Mesothelial cell of epicardium (in vitro differentiated cells): Measurements from ENCODE around the gene EXOSC1. TPM values are rescaled to one million over a fixed set of nuclear protein-coding genes. Genes with fewer than 3 reads are reported as not detected.
"Not testable (repeated sequence)": the region's sequence is repeated elsewhere in the genome, so short reads cannot be mapped to it uniquely, and the experiment has no call there.

ENCODE experiments used
- DNase-seq, 2 experiments: peaks; one replicate each; pipeline ENCODE4 v3.0.0; 2021; ENCODE audit warnings: low spot score in 2 of 2; ENCODE audit not compliant: unreplicated experiment in 2 of 2
- H3K27ac Mint-ChIP-seq: 2 replicates; pipeline ENCODE4 v1.8.0; 2021; ENCODE audit warnings: mixed read lengths
- H3K27me3 Mint-ChIP-seq: 2 replicates; pipeline ENCODE4 v1.8.0; 2021; ENCODE audit warnings: low read depth, mixed read lengths
- H3K36me3 Mint-ChIP-seq: 2 replicates; pipeline ENCODE4 v1.8.0; 2021; ENCODE audit warnings: mixed read lengths
- H3K4me1 Mint-ChIP-seq: 2 replicates; pipeline ENCODE4 v1.8.0; 2021; ENCODE audit warnings: mixed read lengths
- H3K4me3 Mint-ChIP-seq: 2 replicates; pipeline ENCODE4 v1.8.0; 2021; ENCODE audit warnings: mild to moderate bottlenecking, moderate library complexity, mixed read lengths
- H3K9me3 Mint-ChIP-seq: 2 replicates; pipeline ENCODE4 v1.8.0; 2021; ENCODE audit warnings: mixed read lengths
- total RNA-seq: library from RNA; stranded (reverse); gene quantifications from 3 replicates; pipeline ENCODE4 v1.2.1, GENCODE V29; 2021
- TF ChIP-seq, protein P1 (sequence below): fragments of 200-600 bp; sonication (generic); IDR thresholded peaks from one replicate; pipeline ENCODE4 v1.5.0; 2021; ENCODE audit warnings: antibody characterized with exemption; ENCODE audit not compliant: unreplicated experiment

The EXOSC1 gene
- total RNA-seq, 1 donor from 2014 or later: 28.2 TPM

DNA sequence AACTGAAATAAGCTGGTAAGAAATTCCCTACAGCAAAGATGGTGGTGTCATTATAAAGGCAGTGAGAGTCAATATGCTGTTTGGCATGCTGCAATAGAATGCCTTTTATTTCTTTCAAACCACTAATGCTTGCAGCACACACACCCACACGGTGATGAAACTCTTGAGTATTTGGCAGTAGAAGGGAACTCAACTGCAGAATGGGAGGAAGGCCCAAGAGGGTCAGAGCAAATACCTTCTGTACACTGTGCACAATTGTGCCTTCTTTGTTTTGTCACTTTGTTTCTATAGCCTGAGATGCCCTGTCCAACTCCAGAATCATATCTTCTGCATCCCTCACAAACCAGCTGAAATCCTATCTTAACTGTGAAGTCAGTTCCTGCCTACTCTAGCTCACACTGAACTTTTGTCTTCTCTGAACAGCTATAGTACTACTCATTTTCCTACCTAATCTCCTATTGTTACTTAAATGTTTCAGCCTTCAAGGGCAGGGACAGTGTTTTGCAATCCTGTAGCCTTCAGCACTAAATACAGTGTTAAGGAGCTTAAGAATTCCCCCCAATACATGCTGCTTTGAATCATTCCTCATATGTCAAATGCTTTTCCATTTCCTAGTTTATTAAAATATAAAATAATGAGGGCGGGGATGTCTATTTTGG lies 30.3 kb upstream of the EXOSC1 start:
- TF ChIP-seq, protein P1, sequence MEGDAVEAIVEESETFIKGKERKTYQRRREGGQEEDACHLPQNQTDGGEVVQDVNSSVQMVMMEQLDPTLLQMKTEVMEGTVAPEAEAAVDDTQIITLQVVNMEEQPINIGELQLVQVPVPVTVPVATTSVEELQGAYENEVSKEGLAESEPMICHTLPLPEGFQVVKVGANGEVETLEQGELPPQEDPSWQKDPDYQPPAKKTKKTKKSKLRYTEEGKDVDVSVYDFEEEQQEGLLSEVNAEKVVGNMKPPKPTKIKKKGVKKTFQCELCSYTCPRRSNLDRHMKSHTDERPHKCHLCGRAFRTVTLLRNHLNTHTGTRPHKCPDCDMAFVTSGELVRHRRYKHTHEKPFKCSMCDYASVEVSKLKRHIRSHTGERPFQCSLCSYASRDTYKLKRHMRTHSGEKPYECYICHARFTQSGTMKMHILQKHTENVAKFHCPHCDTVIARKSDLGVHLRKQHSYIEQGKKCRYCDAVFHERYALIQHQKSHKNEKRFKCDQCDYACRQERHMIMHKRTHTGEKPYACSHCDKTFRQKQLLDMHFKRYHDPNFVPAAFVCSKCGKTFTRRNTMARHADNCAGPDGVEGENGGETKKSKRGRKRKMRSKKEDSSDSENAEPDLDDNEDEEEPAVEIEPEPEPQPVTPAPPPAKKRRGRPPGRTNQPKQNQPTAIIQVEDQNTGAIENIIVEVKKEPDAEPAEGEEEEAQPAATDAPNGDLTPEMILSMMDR: no peak
- no peaks in the 10 kb centered on the region for H3K27me3 Mint-ChIP-seq
- H3K4me3 Mint-ChIP-seq: no peak overlapping the region
- H3K9me3 Mint-ChIP-seq: peaks cover 3% of the 10 kb centered on the region
- no peaks in the 10 kb centered on the region for H3K4me1 Mint-ChIP-seq
- peaks cover 35% of the 10 kb centered on the region for H3K36me3 Mint-ChIP-seq
- no peak overlapping the region for H3K27ac Mint-ChIP-seq
- DNase-seq: no peak

DNA sequence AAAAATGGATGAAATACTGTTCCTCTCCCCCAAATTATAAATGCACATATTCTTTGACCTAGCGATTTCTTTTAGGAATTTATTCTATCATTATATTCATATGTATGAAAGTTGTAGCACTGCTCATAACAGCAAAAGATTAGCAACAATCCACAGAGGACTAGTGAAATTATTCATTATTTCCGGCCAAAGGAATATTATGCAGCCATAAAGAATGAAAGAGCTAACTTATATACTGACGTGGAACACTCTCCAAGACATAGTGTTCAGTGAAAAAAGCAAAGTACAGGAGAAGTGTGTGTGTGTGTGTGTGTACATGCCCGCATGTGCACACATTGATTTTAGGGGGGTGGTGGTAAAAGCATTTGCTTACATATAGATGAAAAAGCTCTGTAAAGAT lies 29.1 kb upstream of the EXOSC1 start:
- no peaks in the 10 kb centered on the region for H3K4me1 Mint-ChIP-seq
- TF ChIP-seq, protein P1: no peak

GRCh38 chr10:97468781-97469180 lies 23.0 kb upstream of the EXOSC1 start:
- not testable (repeated sequence) for DNase-seq, H3K4me1 Mint-ChIP-seq, H3K27ac Mint-ChIP-seq, H3K4me3 Mint-ChIP-seq, H3K9me3 Mint-ChIP-seq, H3K27me3 Mint-ChIP-seq
- peaks cover 31% of the 10 kb centered on the region for H3K36me3 Mint-ChIP-seq

More for the DNA sequence above, 29.1 kb upstream of the EXOSC1 start:
- Mint-ChIP-seq H3K36me3 (peaks cover 37% of the 10 kb centered on the region), H3K4me3 (no peak overlapping the region), H3K27me3 (no peaks in the 10 kb centered on the region), H3K27ac (no peak overlapping the region), H3K9me3 (peaks cover 3% of the 10 kb centered on the region)
- DNase-seq: no peak

GRCh38 chr10:97468162-97468561 lies 22.4 kb upstream of the EXOSC1 start:
- DNase-seq: no peak
- Mint-ChIP-seq H3K9me3 (no peaks in the 10 kb centered on the region), H3K36me3 (peaks cover 29% of the 10 kb centered on the region), H3K27me3 (no peaks in the 10 kb centered on the region), H3K4me1 (no peaks in the 10 kb centered on the region), H3K4me3 (no peak overlapping the region), H3K27ac (no peak overlapping the region)
- TF ChIP-seq, protein P1: no peak

DNA sequence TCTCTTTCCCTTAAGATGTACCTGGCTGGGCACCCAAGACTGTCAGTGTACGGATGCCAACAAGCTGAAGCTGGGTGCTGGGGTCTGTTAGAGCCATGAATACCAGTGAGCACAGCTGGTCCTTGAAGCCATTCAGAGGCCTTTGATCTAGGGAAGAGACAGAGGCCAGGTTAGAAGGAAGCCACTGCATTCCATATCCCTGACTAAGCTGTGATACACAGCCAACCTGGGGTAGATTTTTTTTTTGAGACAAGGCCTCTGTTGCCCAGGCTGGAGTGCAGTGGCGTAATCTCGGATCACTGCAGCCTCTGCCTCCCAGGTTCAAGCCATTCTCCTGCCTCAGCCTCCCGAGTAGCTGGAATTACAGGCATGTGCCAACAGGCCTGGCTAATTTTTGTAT lies 20.9 kb upstream of the EXOSC1 start:
- Mint-ChIP-seq H3K9me3 (no peaks in the 10 kb centered on the region), H3K27me3 (no peaks in the 10 kb centered on the region), H3K4me3 (no peak overlapping the region), H3K27ac (no peak overlapping the region), H3K4me1 (no peaks in the 10 kb centered on the region), H3K36me3 (peaks cover 33% of the 10 kb centered on the region)
- no peak for DNase-seq
- TF ChIP-seq, protein P1: no peak

GRCh38 chr10:97465982-97466381 lies 20.2 kb upstream of the EXOSC1 start:
- Mint-ChIP-seq H3K27ac (peak overlapping the region; percentile 6), H3K27me3 (no peaks in the 10 kb centered on the region), H3K4me1 (no peaks in the 10 kb centered on the region), H3K4me3 (no peak overlapping the region), H3K9me3 (no peaks in the 10 kb centered on the region), H3K36me3 (peaks cover 32% of the 10 kb centered on the region)
- TF ChIP-seq, protein P1: no peak
- DNase-seq: no peak
